H9 (cell line): ENCODE data around the gene PTK6. TPM values are rescaled to one million over a fixed set of nuclear protein-coding genes. Genes with fewer than 3 reads are reported as not detected.

Experiments used
- DNase-seq: peaks from one replicate; pipeline ENCODE4 v3.0.0-alpha.2; 2017
- H2AFZ ChIP-seq: one replicate; pipeline ENCODE4 v1.6.1; 2013; ENCODE audit warnings: mild to moderate bottlenecking, low read length, control low read depth, moderate library complexity
- H2AK5ac ChIP-seq: 2 replicates; pipeline ENCODE4 v1.6.1; 2013; ENCODE audit warnings: low read length, control low read depth, mixed read lengths; ENCODE audit not compliant: insufficient read length
- H2BK120ac ChIP-seq: one replicate; pipeline ENCODE4 v1.6.1; 2013; ENCODE audit warnings: low read depth, mild to moderate bottlenecking, low read length, control low read depth, inconsistent platforms; ENCODE audit not compliant: poor library complexity, severe bottlenecking
- H2BK12ac ChIP-seq: 2 replicates; pipeline ENCODE4 v1.6.1; 2013; ENCODE audit warnings: low read length, control low read depth, mixed read lengths, low read depth; ENCODE audit not compliant: insufficient read length
- H2BK15ac ChIP-seq: 2 replicates; pipeline ENCODE4 v1.6.1; 2013; ENCODE audit warnings: low read depth, low read length, control low read depth
- H2BK20ac ChIP-seq: one replicate; pipeline ENCODE4 v1.6.1; 2013; ENCODE audit warnings: low read depth, mild to moderate bottlenecking, low read length, control low read depth, inconsistent platforms; ENCODE audit not compliant: poor library complexity, severe bottlenecking
- H2BK5ac ChIP-seq: 2 replicates; pipeline ENCODE4 v1.6.1; 2013; ENCODE audit warnings: low read length, control low read depth, mixed read lengths; ENCODE audit not compliant: insufficient read length
- H3K14ac ChIP-seq: 2 replicates; pipeline ENCODE4 v1.6.1; 2013; ENCODE audit warnings: low read length, control low read depth; ENCODE audit not compliant: insufficient read depth
- H3K18ac ChIP-seq: 2 replicates; pipeline ENCODE4 v1.6.1; 2013; ENCODE audit warnings: low read depth, mild to moderate bottlenecking, mixed read lengths, low read length, control low read depth; ENCODE audit not compliant: insufficient read length
- H3K23ac ChIP-seq: 2 replicates; pipeline ENCODE4 v1.6.1; 2013; ENCODE audit warnings: low read length, control low read depth, mixed read lengths, low read depth; ENCODE audit not compliant: insufficient read length
- H3K23me2 ChIP-seq: 2 replicates; pipeline ENCODE4 v1.6.1; 2013; ENCODE audit warnings: low read depth, mild to moderate bottlenecking, mixed read lengths, low read length, control low read depth; ENCODE audit not compliant: insufficient read length, poor library complexity, severe bottlenecking
- H3K27ac ChIP-seq: 2 replicates; pipeline ENCODE4 v1.5.1; 2013; ENCODE audit warnings: low read length, control low read depth, mixed read lengths, low read depth; ENCODE audit not compliant: insufficient read length
- H3K27me3 ChIP-seq: 2 replicates; pipeline ENCODE4 v1.6.1; 2013; ENCODE audit warnings: low read length, control low read depth, inconsistent platforms; ENCODE audit not compliant: insufficient read depth
- H3K4ac ChIP-seq: 2 replicates; pipeline ENCODE4 v1.6.1; 2013; ENCODE audit warnings: low read depth, mild to moderate bottlenecking, control low read depth, inconsistent platforms, low read length, moderate library complexity
- H3K4me1 ChIP-seq: 2 replicates; pipeline ENCODE4 v1.6.1; 2013; ENCODE audit warnings: low read length, control low read depth, inconsistent platforms; ENCODE audit not compliant: insufficient read depth
- H3K4me2 ChIP-seq: 2 replicates; pipeline ENCODE4 v1.6.1; 2013; ENCODE audit warnings: low read length, control low read depth, mixed read lengths; ENCODE audit not compliant: insufficient read length, insufficient read depth
- H3K56ac ChIP-seq: 2 replicates; pipeline ENCODE4 v1.6.1; 2013; ENCODE audit warnings: low read depth, mild to moderate bottlenecking, mixed read lengths, low read length, control low read depth; ENCODE audit not compliant: insufficient read length
- H3K79me1 ChIP-seq: 2 replicates; pipeline ENCODE4 v1.6.1; 2013; ENCODE audit warnings: low read depth, mild to moderate bottlenecking, moderate library complexity, low read length, control low read depth, inconsistent platforms; ENCODE audit not compliant: insufficient read depth, poor library complexity, severe bottlenecking
- H3K79me2 ChIP-seq: 2 replicates; pipeline ENCODE4 v1.6.1; 2013; ENCODE audit warnings: low read length, control low read depth, inconsistent platforms; ENCODE audit not compliant: insufficient read depth
- H3K9ac ChIP-seq: 2 replicates; pipeline ENCODE4 v1.6.1; 2013; ENCODE audit warnings: low read length, control low read depth, mixed read lengths; ENCODE audit not compliant: insufficient read length; ENCODE audit errors: extremely low read depth
- H3K9me3 ChIP-seq: one replicate; pipeline ENCODE4 v1.6.1; 2013; ENCODE audit warnings: low read depth, low read length, inconsistent platforms; ENCODE audit not compliant: control insufficient read depth
- H3T11ph ChIP-seq: one replicate; pipeline ENCODE4 v1.6.1; 2013; ENCODE audit warnings: mild to moderate bottlenecking, low read length, control low read depth, inconsistent platforms
- H4K20me1 ChIP-seq: one replicate; pipeline ENCODE4 v1.6.1; 2013; ENCODE audit not compliant: control insufficient read depth, insufficient read length, insufficient read depth
- H4K5ac ChIP-seq: 2 replicates; pipeline ENCODE4 v1.6.1; 2013; ENCODE audit warnings: low read depth, mild to moderate bottlenecking, mixed read lengths, low read length, control low read depth; ENCODE audit not compliant: insufficient read length
- H4K8ac ChIP-seq: replicated peaks from 2 replicates; pipeline ENCODE4 v1.6.1; 2013; ENCODE audit warnings: low read length, control low read depth, mixed read lengths, low read depth; ENCODE audit not compliant: insufficient read length
- H4K91ac ChIP-seq: 2 replicates; pipeline ENCODE4 v1.6.1; 2013; ENCODE audit warnings: low read depth, mild to moderate bottlenecking, moderate library complexity, mixed read lengths, low read length, control low read depth; ENCODE audit not compliant: insufficient read length
- H3K27ac Mint-ChIP-seq, 3 experiments: 2 replicates in 2 of 3; 3 replicates in 1 of 3; pipeline ENCODE4 v1.8.0; 2020 to 2021; ENCODE audit warnings: mixed read lengths in 3 of 3, mild to moderate bottlenecking in 1 of 3, moderate library complexity in 1 of 3
- H3K27me3 Mint-ChIP-seq: 2 replicates; pipeline ENCODE4 v1.8.0; 2021; ENCODE audit warnings: low read depth, mild to moderate bottlenecking, moderate library complexity, mixed read lengths
- H3K36me3 Mint-ChIP-seq, 3 experiments: 2 replicates in 2 of 3; 3 replicates in 1 of 3; pipeline ENCODE4 v1.8.0; 2020 to 2021; ENCODE audit warnings: low read depth in 3 of 3, mixed read lengths in 3 of 3; ENCODE audit not compliant: insufficient read depth in 1 of 3
- H3K4me1 Mint-ChIP-seq, 2 experiments: 2 replicates each; pipeline ENCODE4 v1.8.0; 2020; ENCODE audit warnings: mixed read lengths in 2 of 2
- H3K4me3 Mint-ChIP-seq, 2 experiments: 2 replicates in 1 of 2; 3 replicates in 1 of 2; pipeline ENCODE4 v1.8.0; 2020 to 2021; ENCODE audit warnings: mild to moderate bottlenecking in 2 of 2, mixed read lengths in 2 of 2, moderate library complexity in 1 of 2
- H3K9me3 Mint-ChIP-seq, 2 experiments: 2 replicates in 1 of 2; 3 replicates in 1 of 2; pipeline ENCODE4 v1.8.0; 2020; ENCODE audit warnings: mild to moderate bottlenecking in 2 of 2, mixed read lengths in 2 of 2, moderate library complexity in 1 of 2
- WGBS: extraction: QIAGEN DNeasy Blood & Tissue Kit; methylation state at CpG from one replicate; pipeline ENCODE4 v1.1.7; 2013; ENCODE audit warnings: missing lambda C conversion rate, low lambda C conversion rate, mixed read lengths; ENCODE audit not compliant: insufficient read length; ENCODE audit errors: extremely low coverage; 5-methylcytosine and 5-hydroxymethylcytosine counted together
- total RNA-seq: library from RNA; stranded (reverse); gene quantifications from 2 replicates; pipeline ENCODE4 v1.2.1, GENCODE V29; 2021
- TF ChIP-seq, protein P1 (sequence below): fragments of 200-600 bp; sonication (generic); conservative IDR thresholded peaks from 3 replicates; pipeline ENCODE4 v1.8.0; 2021; ENCODE audit warnings: antibody characterized with exemption, mild to moderate bottlenecking

Gene PTK6
- total RNA-seq, 1 experiment from 2014 or later, result 0.46 TPM

DNA sequence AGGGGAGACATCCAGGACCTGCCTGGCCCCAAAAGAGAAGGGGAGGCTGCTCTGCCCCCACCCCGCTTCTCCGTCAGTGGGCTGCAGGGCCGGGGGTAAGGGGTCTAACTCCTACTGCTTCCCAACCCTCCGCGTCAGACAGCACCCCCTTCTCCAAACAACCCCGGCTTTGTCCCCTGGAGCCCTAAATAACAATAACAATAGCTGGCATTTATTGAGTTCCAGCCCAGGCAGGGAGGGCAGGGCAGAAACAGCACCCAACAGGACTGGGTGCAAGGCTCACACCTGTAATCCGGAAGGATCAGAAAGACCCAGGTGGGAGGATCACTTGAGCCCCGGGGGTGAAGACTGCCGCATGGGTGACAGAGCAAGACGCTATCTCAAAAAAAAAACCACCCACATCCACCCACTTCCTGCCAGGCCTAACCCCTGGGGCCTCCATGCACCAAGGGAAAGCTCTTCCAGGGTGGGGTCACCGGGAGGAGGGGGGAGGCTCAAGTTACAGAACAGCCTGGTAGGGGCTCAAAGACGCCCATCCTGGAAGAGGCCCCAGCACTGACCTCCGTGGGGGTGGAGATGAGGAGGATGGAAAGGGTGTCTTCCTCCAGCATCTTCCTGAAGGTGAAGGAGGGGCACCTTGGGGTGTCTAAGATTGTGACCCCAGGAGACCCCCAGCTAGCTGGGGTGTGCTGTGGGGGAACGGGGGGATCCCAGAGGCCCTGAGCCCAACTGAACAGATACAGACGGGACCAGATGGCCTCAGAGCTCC is 15.5 kb upstream of the PTK6 start:
- no peaks in the 10 kb centered on the region for H3K27me3 ChIP-seq
- no peak overlapping the region for H4K8ac ChIP-seq
- no peak overlapping the region for H4K5ac ChIP-seq
- H3K14ac ChIP-seq, result no peak overlapping the region
- no peaks in the 10 kb centered on the region for H3K79me2 ChIP-seq
- H3K4me3 Mint-ChIP-seq, result peak overlapping the region; percentile 49 to 62; a peak in 4 of 5 replicates
- no peak overlapping the region for H2BK15ac ChIP-seq
- H3K9ac ChIP-seq, result no peak overlapping the region
- no peak overlapping the region for H2BK5ac ChIP-seq
- no peak overlapping the region for H2AFZ ChIP-seq
- no peak overlapping the region for H3T11ph ChIP-seq
- H4K91ac ChIP-seq, result no peak overlapping the region
- WGBS, result no CpG with 5 or more reads among the region's 15 CpGs
- H3K27ac Mint-ChIP-seq, result peak overlapping the region; percentile 89 to 96 (median 93); a peak in 5 of 7 replicates
- H3K23ac ChIP-seq, result no peak overlapping the region
- H2BK120ac ChIP-seq, result no peak overlapping the region
- peak; percentile 59 for DNase-seq
- H2AK5ac ChIP-seq, result no peak overlapping the region
- H3K27ac ChIP-seq, result no peak overlapping the region
- H3K56ac ChIP-seq, result no peak overlapping the region
- no peaks in the 10 kb centered on the region for H3K79me1 ChIP-seq
- TF ChIP-seq, protein P1, sequence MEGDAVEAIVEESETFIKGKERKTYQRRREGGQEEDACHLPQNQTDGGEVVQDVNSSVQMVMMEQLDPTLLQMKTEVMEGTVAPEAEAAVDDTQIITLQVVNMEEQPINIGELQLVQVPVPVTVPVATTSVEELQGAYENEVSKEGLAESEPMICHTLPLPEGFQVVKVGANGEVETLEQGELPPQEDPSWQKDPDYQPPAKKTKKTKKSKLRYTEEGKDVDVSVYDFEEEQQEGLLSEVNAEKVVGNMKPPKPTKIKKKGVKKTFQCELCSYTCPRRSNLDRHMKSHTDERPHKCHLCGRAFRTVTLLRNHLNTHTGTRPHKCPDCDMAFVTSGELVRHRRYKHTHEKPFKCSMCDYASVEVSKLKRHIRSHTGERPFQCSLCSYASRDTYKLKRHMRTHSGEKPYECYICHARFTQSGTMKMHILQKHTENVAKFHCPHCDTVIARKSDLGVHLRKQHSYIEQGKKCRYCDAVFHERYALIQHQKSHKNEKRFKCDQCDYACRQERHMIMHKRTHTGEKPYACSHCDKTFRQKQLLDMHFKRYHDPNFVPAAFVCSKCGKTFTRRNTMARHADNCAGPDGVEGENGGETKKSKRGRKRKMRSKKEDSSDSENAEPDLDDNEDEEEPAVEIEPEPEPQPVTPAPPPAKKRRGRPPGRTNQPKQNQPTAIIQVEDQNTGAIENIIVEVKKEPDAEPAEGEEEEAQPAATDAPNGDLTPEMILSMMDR, result no peak
- peaks cover 9% of the 10 kb centered on the region for H3K23me2 ChIP-seq
- peak overlapping the region; percentile 41 for H3K4me2 ChIP-seq
- H2BK20ac ChIP-seq, result no peak overlapping the region
- peaks cover 2% of the 10 kb centered on the region; the same call in 1 of the 2 replicates for H3K4me1 ChIP-seq
- no peak overlapping the region for H3K4ac ChIP-seq
- no peaks in the 10 kb centered on the region for H3K9me3 Mint-ChIP-seq
- no peaks in the 10 kb centered on the region; the same call in 1 of the 2 replicates for H3K27me3 Mint-ChIP-seq
- H3K4me1 Mint-ChIP-seq, result peaks cover 22 to 38% of the 10 kb centered on the region in 2 experiments
- peaks cover 3% of the 10 kb centered on the region for H4K20me1 ChIP-seq
- H3K9me3 ChIP-seq, result no peaks in the 10 kb centered on the region
- H2BK12ac ChIP-seq, result no peak overlapping the region
- H3K18ac ChIP-seq, result no peak overlapping the region
- H3K36me3 Mint-ChIP-seq, result peaks cover 0 to 3% (median 2%) of the 10 kb centered on the region in 3 experiments; a peak in 3 of 7 replicates
